Gastrocnemius medialis (tissue), 4 donors: ENCODE measurements around the gene OSGEP.

Source experiments
- CTCF ChIP-seq, 5 experiments: fragments of 450-650 bp in 3 of 5; fragments of 200-600 bp in 2 of 5; sonication (generic) in 2 of 5; IDR thresholded peaks in 4 of 5; conservative IDR thresholded peaks in 1 of 5; 1 replicate in 4 of 5; 2 replicates in 1 of 5; pipeline ENCODE4 v1.5.1; 2016 to 2019; ENCODE audit warnings: antibody characterized with exemption in 5 of 5, mild to moderate bottlenecking in 3 of 5, moderate library complexity in 3 of 5
- POLR2A ChIP-seq, 2 donors: fragments of 450-650 bp; IDR thresholded peaks; one replicate each; pipeline ENCODE4 v1.6.1; 2017; ENCODE audit warnings: antibody characterized with exemption in 2 of 2, mild to moderate bottlenecking in 2 of 2, moderate library complexity in 2 of 2

- TF ChIP-seq CTCF (IDR thresholded peaks at IDR 0.05 in 4 of 5, conservative IDR thresholded peaks at IDR 0.05 in 1 of 5), result no peak
- TF ChIP-seq POLR2A (IDR thresholded peaks at IDR 0.05), result no peak
These were observed 39.0 kb upstream of the OSGEP start for GRCh38 chr14:20493634-20494033.
